ENCODE data around the gene UQCC3.

DNA sequence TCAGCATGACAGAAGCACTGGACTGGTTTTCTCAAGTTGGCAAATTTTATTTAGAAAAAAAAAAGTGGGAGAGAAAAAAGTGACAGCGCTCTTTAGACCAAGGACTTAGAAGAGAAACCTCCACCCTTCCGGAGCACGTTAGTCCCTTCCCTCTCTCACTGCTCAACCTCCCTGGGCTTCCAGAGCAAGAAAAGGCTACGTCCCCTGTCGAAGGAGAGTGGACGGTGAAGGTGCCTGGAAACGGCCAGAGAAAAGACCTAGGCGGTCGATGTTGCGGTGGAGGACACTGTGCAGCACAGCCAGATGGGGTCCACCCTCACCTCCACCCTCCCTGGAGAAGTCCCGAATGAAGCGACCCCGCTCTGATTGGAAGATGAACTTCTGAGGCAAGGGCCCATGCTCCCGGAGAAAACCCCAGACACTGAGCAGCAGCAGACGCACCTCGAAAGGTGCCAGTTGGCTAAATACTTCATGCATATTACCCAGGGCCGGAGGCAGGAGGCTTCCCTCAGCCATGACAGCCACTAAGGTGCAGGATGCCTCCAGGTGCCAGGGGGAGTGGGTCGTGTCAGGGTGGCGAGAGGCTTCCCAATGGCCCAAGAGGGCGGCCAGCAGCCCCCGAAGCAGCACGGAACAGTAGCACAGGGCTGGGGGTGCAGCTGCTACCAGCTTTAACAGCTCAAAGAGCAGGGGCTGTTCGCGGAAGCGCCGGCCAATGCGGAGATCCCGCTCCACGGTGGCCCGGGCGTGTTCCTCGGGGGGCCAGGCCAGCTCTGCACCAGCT lies 24.5 kb upstream of the UQCC3 start:
- no peak for TF ChIP-seq POLR2A (IDR thresholded peaks at IDR 0.05)
- TF ChIP-seq, protein P1, sequence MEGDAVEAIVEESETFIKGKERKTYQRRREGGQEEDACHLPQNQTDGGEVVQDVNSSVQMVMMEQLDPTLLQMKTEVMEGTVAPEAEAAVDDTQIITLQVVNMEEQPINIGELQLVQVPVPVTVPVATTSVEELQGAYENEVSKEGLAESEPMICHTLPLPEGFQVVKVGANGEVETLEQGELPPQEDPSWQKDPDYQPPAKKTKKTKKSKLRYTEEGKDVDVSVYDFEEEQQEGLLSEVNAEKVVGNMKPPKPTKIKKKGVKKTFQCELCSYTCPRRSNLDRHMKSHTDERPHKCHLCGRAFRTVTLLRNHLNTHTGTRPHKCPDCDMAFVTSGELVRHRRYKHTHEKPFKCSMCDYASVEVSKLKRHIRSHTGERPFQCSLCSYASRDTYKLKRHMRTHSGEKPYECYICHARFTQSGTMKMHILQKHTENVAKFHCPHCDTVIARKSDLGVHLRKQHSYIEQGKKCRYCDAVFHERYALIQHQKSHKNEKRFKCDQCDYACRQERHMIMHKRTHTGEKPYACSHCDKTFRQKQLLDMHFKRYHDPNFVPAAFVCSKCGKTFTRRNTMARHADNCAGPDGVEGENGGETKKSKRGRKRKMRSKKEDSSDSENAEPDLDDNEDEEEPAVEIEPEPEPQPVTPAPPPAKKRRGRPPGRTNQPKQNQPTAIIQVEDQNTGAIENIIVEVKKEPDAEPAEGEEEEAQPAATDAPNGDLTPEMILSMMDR (IDR thresholded peaks at IDR 0.05): no peak

All from breast epithelium (tissue), 3 donors.